OCI-LY3 (cell line): ENCODE data around the gene MAMDC2.

ENCODE experiments used
- CTCF ChIP-seq: fragments of 200-600, 300-600 bp; sonication (generic); IDR thresholded peaks from 2 replicates; pipeline ENCODE4 v1.5.1; 2014; ENCODE audit warnings: antibody characterized with exemption, low read length, low read depth
- EZH2phosphoT487 ChIP-seq: fragments of 200-600 bp; shearing (Covaris generic); IDR thresholded peaks from 2 replicates; pipeline ENCODE4 v1.6.1; 2018; ENCODE audit warnings: antibody characterized with exemption, mixed run types, low read depth

- TF ChIP-seq CTCF (no peak), EZH2phosphoT487 (no peak)
Measured at GRCh38 chr9:70168521-70168920, 124.9 kb downstream of the MAMDC2 start.
